ENCODE results near the gene VDR.

GRCh38 chr12:47912556-47912955, 7.8 kb upstream of the VDR start:
- TF ChIP-seq CTCF (IDR thresholded peaks at IDR 0.05; ENCODE audit: low read depth, low read length, poor library complexity, severe bottlenecking), result no peak
- TF ChIP-seq EZH2phosphoT487 (IDR thresholded peaks at IDR 0.05; ENCODE audit: borderline replicate concordance, low read length), result no peak
